NCI-H526 (cell line): ENCODE data around the gene MACROD2.

Source experiments
- DNase-seq, 2 experiments: peaks; one replicate each; lab custom pipeline; 2025; lab: John Stamatoyannopoulos, UW

Gene MACROD2

GRCh38 chr20:14337400-14338171 is 342.3 kb downstream of the MACROD2 start, which contains the start of gene FLRT3:
Gene FLRT3 (minus strand): TSS chr20:14337612. CDS start chr20:14327506, 10,106 bp downstream.
- peak; percentile 63 to 84 for DNase-seq

GRCh38 chr20:14341801-14342200 is 346.5 kb downstream of the MACROD2 start:
- no peak for DNase-seq

- DNase-seq, result no peak
These were observed 347.6 kb downstream of the MACROD2 start for GRCh38 chr20:14342918-14343317.

GRCh38 chr20:14343491-14344065 is 348.3 kb downstream of the MACROD2 start:
- DNase-seq, result no peak

- peak; percentile 19 to 26 for DNase-seq
These were observed 349.4 kb downstream of the MACROD2 start for GRCh38 chr20:14344746-14345145.

GRCh38 chr20:14355791-14356190 is 360.5 kb downstream of the MACROD2 start:
- no peak for DNase-seq

- DNase-seq, result no peak
These were observed 365.1 kb downstream of the MACROD2 start for GRCh38 chr20:14360416-14360815.

- DNase-seq, result no peak
These were observed 366.4 kb downstream of the MACROD2 start for GRCh38 chr20:14361509-14362345.

- no peak for DNase-seq
These were observed 378.9 kb downstream of the MACROD2 start for GRCh38 chr20:14374196-14374595.

- no peak for DNase-seq
These were observed 380.2 kb downstream of the MACROD2 start for GRCh38 chr20:14375416-14375985.

- no peak for DNase-seq
These were observed 383.0 kb downstream of the MACROD2 start for GRCh38 chr20:14378326-14378725.

- DNase-seq, result no peak
These were observed 388.0 kb downstream of the MACROD2 start for GRCh38 chr20:14383335-14383734.

GRCh38 chr20:14384416-14385175 is 389.3 kb downstream of the MACROD2 start:
- no peak for DNase-seq

- DNase-seq, result no peak
These were observed 389.9 kb downstream of the MACROD2 start for GRCh38 chr20:14385176-14385740.

- no peak for DNase-seq
These were observed 391.4 kb downstream of the MACROD2 start for GRCh38 chr20:14386726-14387125.

GRCh38 chr20:14401479-14402138 is 406.3 kb downstream of the MACROD2 start:
- DNase-seq, result no peak

GRCh38 chr20:14404515-14404914 is 409.2 kb downstream of the MACROD2 start:
- DNase-seq, result no peak

GRCh38 chr20:14406495-14406894 is 411.2 kb downstream of the MACROD2 start:
- no peak for DNase-seq

- DNase-seq, result no peak
These were observed 412.0 kb downstream of the MACROD2 start for GRCh38 chr20:14407336-14407735.

- no peak for DNase-seq
These were observed 415.7 kb downstream of the MACROD2 start for GRCh38 chr20:14410869-14411555.
